A549 treated with AZD2906 at 1 μM for 4 hours (cell line): ENCODE results near the gene SLC26A5. TPM values are rescaled to one million over a fixed set of nuclear protein-coding genes. Genes with fewer than 3 reads are reported as not detected.

ENCODE experiments used
- total RNA-seq: library from RNA; stranded (reverse); fragments of 200-300 nt; extraction: Qiagen RNA extraction; gene quantifications from 5 replicates; pipeline ENCODE4 v1.2.3, GENCODE V29; 2022

The SLC26A5 gene
- not detected in 5 replicates for total RNA-seq

DNA sequence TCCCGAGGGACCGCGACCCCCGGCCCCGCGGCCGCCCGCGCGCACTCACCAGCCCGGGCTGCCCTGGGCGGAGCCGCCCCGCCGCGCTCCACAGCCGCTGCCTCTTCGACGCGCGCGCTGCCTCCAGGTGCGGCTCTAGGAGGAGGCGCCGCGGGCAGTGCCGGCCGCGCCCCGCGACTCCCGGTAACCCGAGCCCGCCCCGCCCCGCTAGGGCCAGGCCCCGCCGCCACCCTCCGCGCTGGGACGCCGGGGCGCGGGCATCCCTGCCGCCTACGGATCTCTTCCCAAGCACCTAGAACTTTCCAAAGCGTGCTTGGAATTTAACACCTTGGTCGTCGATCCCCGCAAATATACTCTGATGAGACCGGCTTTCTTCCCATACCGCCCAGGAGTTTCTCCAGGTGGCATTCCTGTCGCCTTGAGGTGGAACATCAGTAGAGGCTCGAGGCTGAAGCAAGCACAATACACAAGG lies at the start of gene SLC26A5:
TSS of gene SLC26A5 (minus strand) at position 159 of the 472 bp plus-strand sequence. CDS start 24,693 bp downstream, outside the sequence.

DNA sequence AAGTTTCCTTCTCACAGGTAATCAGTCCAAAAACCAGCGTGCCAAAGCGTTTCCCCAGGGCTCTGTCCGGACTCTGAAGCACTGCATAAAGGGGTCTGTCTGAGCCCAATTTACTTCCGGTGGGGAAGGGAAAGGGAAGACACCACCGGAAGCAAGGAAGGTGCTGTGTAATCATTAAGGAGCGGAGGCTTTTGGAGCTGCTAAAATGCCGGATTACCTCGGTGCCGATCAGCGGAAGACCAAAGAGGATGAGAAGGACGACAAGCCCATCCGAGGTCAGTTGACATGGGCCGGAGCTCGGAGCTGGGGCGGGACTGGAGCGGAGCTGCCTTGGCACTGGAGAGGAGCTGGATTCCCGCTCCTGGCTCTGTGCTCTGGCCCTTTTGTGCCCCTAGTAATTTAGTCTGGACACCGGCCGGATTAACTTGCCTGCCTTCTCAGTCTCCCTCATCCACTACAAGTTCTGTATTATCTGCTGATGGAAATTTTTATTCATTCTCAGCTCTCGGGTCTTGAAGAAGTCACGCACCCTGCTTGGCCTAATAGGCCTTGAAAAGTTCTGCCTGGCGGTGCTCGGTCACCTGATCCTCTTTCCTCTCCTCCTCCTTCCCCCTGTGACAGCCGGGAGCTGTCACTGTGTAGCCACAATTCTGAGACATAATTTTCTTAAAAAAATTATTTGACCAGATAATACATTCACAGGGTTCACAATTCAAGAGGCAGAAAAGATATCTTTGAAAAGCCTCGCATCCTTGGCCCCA lies 98.3 kb downstream of the SLC26A5 start, which contains the start of gene PSMC2:
TSS of gene PSMC2 (plus strand) at position 137 of the 761 bp plus-strand sequence. CDS start at position 206, 69 bp downstream.

DNA sequence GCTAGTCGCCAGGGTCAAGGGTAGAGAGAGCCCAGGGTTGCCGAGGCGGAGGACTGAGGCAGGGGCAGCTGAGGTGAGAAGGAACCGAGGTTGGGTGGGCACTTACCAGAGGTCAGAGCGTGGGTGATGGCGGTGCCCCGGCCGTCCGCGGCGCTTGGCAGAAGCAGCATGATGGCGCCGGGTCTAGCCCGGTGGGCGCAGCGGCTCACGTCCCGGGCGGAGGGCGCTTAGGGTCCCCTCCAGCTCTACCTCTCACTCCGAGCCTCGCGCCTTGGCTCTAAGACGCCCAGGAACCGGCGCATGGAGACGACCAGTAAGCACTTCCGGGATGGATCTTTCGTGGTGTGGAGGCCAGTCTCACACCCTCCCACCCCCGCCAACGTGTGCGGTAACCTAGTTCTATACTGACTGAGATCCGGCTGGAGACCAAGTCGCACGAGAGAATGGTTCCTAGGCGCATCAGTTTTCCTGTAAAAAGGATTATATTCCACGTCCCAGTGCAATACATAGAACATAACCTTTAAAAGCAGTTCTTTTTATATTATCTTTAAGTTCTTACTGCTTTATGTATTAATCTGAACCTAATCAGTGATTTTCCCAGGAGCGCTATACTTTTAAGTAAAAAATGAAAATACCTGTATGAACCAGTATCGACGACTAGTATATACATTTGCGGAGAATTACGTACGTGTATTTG lies 101.4 kb downstream of the SLC26A5 start, which contains the start of gene DNAJC2:
TSS of gene DNAJC2 (minus strand) at position 315 of the 697 bp plus-strand sequence. CDS start at position 170, 145 bp downstream.

Other genes starting within 250 kb of the SLC26A5 start
- 61.9 to 77.2 TPM (median 63.0 TPM) in 5 replicates for gene PMPCB, start 148.8 kb downstream of the SLC26A5 start, total RNA-seq
- gene DNAJC2, start 101.4 kb downstream of the SLC26A5 start, total RNA-seq, result 32.7 to 43.6 TPM (median 36.8 TPM) in 5 replicates
- 141 to 194 TPM (median 148 TPM) in 5 replicates for gene PSMC2, start 98.6 kb downstream of the SLC26A5 start, total RNA-seq